Measurements from ENCODE around the gene RSBN1. TPM values are rescaled to one million over a fixed set of nuclear protein-coding genes. Genes with fewer than 3 reads are reported as not detected.

RSBN1 gene
- total and polyA plus RNA-seq, 7 donors: 5.4 to 33.9 (median 15.5) TPM

DNA sequence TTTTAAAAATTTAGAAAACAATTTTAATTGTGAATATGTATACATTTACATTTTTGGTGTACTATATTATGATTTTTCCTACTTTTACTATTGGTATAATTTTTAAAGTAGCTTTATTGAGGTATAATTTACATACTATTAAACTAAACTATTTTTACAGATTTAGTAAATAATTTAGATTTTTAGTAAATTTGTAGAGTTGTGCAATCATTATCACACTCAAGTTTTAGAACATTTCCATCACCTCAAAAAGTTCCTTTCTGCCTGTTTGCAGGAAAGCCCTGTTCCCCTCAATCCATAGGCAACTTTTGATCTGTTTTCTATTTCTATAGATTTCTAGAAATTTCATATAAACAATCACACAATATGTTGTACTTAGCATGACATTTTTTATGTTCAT is 61.2 kb downstream of the RSBN1 start:
- H3K27me3 ChIP-seq: no peaks in the 10 kb centered on the region
- no peaks in the 10 kb centered on the region for H3K9me3 ChIP-seq
- H3K36me3 ChIP-seq: peaks cover 0 to 15% (median 0%) of the 10 kb centered on the region in 4 donors
- TF ChIP-seq POLR2A (IDR thresholded peaks at IDR 0.05): no peak
- no peak overlapping the region for H3K27ac ChIP-seq
- DNase-seq: no peak
- H3K4me3 ChIP-seq: no peak overlapping the region
- intact Hi-C loops (cut with DNase I): no loop called here
- peaks cover 0 to 6% (median 3%) of the 10 kb centered on the region in 4 donors for H3K4me1 ChIP-seq

DNA sequence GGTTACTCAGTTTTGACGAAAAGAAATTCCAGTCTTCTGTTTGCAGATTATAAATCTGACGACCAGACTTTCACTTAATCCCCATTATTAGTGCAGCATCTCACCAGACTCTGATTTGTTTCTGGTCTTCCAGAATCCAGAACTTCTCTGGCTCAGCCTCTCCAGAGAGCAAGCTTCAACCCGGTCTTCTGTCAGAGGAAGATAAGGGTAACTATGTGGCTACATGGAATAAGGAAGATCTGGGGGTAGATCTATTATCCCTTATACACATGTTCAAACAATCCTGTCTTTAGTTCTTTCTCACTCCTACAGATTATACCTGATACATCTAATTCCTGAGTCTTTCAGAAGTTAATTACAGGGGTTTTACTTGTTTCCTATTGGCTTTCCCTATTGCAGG is 62.9 kb downstream of the RSBN1 start:
- TF ChIP-seq POLR2AphosphoS5 (IDR thresholded peaks at IDR 0.05) (no peak), EP300 (IDR thresholded peaks at IDR 0.05) (no peak), POLR2A (IDR thresholded peaks at IDR 0.05) (no peak)
- TF ChIP-seq, protein P1, sequence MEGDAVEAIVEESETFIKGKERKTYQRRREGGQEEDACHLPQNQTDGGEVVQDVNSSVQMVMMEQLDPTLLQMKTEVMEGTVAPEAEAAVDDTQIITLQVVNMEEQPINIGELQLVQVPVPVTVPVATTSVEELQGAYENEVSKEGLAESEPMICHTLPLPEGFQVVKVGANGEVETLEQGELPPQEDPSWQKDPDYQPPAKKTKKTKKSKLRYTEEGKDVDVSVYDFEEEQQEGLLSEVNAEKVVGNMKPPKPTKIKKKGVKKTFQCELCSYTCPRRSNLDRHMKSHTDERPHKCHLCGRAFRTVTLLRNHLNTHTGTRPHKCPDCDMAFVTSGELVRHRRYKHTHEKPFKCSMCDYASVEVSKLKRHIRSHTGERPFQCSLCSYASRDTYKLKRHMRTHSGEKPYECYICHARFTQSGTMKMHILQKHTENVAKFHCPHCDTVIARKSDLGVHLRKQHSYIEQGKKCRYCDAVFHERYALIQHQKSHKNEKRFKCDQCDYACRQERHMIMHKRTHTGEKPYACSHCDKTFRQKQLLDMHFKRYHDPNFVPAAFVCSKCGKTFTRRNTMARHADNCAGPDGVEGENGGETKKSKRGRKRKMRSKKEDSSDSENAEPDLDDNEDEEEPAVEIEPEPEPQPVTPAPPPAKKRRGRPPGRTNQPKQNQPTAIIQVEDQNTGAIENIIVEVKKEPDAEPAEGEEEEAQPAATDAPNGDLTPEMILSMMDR (IDR thresholded peaks at IDR 0.05): no peak
- intact Hi-C loops (cut with DNase I): no loop called here
- no peak for DNase-seq

DNA sequence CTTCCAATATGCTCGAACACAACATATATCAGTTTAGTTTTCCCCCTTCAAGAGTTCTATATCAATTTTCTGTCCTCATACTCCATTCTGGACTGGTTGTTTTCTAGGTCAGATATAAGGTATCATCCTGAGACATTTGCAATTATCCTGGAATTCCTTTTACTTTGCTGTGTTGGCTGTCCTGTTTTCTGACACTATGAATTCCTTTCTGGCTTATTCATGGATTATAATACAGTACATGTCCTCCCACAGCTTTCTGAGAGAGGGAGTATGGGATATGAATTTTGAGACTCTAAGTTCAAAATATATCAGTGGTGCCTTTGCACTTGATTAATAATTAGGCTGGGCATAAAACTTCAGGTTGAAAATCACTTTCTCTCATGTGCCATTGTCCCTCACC is 64.9 kb downstream of the RSBN1 start:
- no peak for DNase-seq
- H3K27me3 ChIP-seq: no peaks in the 10 kb centered on the region
- TF ChIP-seq, protein P1 (IDR thresholded peaks at IDR 0.05): no peak
- TF ChIP-seq POLR2AphosphoS5 (IDR thresholded peaks at IDR 0.05): no peak
- peaks cover 0 to 6% (median 2%) of the 10 kb centered on the region in 4 donors for H3K4me1 ChIP-seq
- no peak overlapping the region for H3K4me3 ChIP-seq
- peaks cover 0 to 10% (median 0%) of the 10 kb centered on the region in 4 donors for H3K36me3 ChIP-seq
- WGBS, 2 donors: 96 to 98% methylated on average over 1 of the region's 1 CpG
- H3K27ac ChIP-seq: no peak overlapping the region
- H3K9me3 ChIP-seq: no peaks in the 10 kb centered on the region
- intact Hi-C loops (cut with DNase I): no loop called here

More for the DNA sequence above, 62.9 kb downstream of the RSBN1 start:
- 74 to 88% methylated on average over 3 of the region's 3 CpGs for WGBS, 2 donors
- Histone ChIP-seq H3K27me3 (no peaks in the 10 kb centered on the region), H3K36me3 (peaks cover 0 to 15% (median 0%) of the 10 kb centered on the region in 4 donors), H3K4me3 (no peak overlapping the region), H3K27ac (no peak overlapping the region), H3K4me1 (peaks cover 0 to 5% (median 0%) of the 10 kb centered on the region in 4 donors), H3K9me3 (no peaks in the 10 kb centered on the region)

DNA sequence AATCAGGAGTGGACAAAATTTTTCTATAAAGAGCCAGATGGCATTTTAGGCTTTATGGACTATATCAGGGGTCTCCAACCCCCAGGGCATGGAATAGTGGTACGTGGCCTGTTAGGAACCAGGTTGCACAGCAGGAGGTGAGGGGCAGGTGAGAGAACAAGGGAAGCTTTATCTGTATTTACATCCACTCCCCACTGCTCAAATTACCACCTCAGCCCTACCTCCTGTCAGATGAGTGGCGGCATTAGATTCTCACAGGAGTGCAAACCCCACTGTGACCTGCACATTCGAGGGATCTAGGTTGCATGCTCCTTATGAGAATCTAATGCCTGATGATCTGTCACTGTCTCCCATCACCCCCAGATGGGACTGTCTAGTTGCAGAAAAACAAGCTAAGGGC is 66.9 kb downstream of the RSBN1 start:
- Histone ChIP-seq H3K4me3 (no peak overlapping the region), H3K9me3 (no peaks in the 10 kb centered on the region), H3K27ac (no peak overlapping the region), H3K4me1 (peaks cover 0 to 6% (median 2%) of the 10 kb centered on the region in 4 donors), H3K27me3 (no peaks in the 10 kb centered on the region), H3K36me3 (peaks cover 0 to 10% (median 0%) of the 10 kb centered on the region in 4 donors)
- 58 to 82% methylated on average over 3 of the region's 3 CpGs for WGBS, 2 donors
- intact Hi-C loops (cut with DNase I): no loop called here
- no peak for DNase-seq
- TF ChIP-seq, protein P1 (IDR thresholded peaks at IDR 0.05): no peak
- TF ChIP-seq EP300 (IDR thresholded peaks at IDR 0.05) (no peak), POLR2AphosphoS5 (IDR thresholded peaks at IDR 0.05) (no peak), POLR2A (IDR thresholded peaks at IDR 0.05) (no peak)

DNA sequence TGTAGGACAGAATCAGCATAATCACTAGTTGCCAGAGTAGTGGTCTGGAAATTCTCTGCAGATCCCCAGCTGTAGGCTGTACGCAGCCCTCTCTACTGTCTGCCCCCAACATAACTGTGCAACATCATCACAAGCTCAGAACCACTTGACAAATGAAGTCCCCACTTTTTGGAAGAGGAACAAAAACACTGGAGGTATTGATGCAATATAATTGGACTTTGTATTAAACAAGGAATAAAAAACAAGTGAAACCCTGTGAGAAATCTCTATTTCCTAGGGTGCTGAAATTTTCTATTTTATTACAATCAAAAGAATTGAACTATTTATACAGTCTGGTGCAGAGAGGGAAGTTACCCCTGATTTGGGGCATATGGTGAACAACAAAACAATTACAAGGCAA is 68.2 kb downstream of the RSBN1 start:
- H3K4me1 ChIP-seq: peaks cover 0 to 6% (median 2%) of the 10 kb centered on the region in 4 donors
- 91 to 94% methylated on average over 1 of the region's 1 CpG for WGBS, 2 donors
- no peak overlapping the region for H3K4me3 ChIP-seq
- H3K36me3 ChIP-seq: peaks cover 0 to 10% (median 0%) of the 10 kb centered on the region in 4 donors
- no peaks in the 10 kb centered on the region for H3K27me3 ChIP-seq
- TF ChIP-seq, protein P1 (IDR thresholded peaks at IDR 0.05): no peak
- TF ChIP-seq EP300 (IDR thresholded peaks at IDR 0.05) (no peak), POLR2A (IDR thresholded peaks at IDR 0.05) (no peak)
- no peak overlapping the region for H3K27ac ChIP-seq
- intact Hi-C loops (cut with DNase I): no loop called here
- no peak for DNase-seq
- H3K9me3 ChIP-seq: no peaks in the 10 kb centered on the region
